ENCODE results near the gene GPC5.

GPC5 gene

DNA sequence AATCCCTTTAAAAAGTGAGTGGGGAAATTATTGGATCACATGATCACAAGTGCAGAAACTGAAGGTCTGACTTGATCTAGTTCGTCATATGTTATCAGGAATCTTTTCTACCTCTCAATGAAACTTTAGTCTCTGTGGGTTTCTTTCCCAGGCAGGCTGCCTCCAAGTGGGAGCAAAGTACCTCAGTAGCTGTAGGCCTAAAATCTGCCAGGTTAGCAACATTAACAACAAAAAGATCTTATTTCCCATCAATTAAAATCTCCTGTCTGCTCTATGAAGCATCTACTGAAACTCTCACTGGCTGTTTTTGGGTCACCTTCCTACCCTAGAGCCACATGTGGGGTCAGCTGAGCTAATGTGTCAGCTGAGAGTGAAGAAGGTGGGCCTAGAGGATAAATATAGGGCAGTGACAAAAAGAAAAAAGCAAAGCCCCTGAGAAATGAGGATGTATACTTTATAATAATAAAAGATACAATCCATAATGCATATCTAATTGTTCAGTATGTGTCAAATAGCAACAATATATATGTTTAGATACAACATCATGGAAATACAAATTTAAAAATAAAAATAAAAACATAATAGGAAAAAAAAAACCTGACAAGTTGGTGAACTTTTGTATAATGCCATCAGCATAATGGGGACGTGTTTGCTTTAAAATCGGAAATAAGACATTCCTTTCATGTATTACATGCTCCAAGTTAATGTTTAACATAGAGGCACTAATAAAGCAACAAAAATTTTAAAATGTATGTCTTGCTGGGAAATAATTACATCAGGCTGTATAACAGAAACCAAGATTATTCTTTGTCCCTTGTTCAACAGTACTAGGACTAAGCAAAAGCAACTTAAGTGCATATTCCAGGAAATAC is 141.1 kb downstream of the GPC5 start:
- no peak for DNase-seq (ENCODE audit: low read depth)

DNA sequence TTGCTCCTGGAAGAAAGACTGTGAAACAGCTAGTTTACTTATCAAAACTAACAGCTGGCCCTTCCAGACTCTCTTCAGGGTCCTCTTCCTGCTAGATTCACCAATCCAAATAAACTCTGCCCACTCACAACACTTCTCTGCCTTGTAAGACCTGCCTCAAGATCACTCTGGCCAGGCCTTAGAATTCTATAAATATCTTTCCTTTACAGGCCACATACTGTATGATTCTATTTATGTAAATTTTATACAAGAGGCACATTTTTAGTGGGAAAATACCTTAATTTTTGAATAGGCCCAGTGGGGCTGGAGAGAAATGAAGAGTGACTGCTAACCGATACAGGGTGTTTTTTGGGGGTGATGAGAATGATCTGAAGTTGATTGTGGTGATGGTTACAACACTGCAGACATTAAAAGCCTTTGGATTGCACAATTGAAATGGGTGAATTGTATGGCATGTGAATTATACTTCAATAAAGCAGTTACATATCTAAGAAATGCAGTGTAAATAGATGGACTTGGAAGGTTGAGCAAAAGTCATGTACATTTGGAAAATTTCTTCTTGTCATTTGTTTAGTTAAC is 141.8 kb downstream of the GPC5 start:
- no peak for DNase-seq (ENCODE audit: low read depth)

DNA sequence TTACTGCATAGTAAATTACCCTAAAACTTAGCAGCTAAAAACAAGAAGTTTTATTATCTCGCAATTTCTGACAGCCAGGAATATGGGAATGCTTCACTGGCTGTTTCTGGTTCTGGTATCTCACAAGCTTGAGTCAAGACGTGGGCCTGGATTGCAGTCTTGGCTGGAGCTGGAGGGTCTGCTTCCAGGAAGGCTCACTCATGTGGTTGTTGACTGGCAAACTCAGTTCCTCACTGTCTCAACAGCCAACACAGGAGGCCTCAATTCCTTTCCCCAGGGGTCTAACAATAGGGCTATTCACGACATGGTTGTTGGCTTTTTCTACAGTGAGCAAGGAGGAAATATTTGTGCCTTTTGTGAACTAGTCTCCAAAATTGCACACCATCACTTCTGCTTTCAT is 146.3 kb downstream of the GPC5 start:
- no peak for DNase-seq (ENCODE audit: low read depth)

DNA sequence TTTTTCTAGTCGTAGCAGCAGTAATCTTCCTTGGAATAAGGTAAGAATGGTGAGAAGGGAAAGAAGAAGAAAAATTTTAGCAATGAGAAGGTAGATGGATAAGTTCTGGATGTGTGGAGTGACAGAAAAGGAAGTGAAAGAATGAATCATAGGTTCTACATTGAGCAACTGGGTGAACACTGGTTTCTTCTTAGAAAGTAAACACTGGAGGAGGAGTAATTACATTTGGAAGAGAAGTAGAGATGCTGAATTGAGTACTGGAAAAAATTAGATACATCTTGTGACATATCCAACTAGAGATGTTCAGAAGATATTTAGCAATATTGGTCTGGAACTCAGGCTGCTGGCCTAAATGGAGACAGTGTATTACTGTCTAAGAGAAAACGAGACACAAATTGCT is 148.5 kb downstream of the GPC5 start:
- DNase-seq (ENCODE audit: low read depth), result no peak

DNA sequence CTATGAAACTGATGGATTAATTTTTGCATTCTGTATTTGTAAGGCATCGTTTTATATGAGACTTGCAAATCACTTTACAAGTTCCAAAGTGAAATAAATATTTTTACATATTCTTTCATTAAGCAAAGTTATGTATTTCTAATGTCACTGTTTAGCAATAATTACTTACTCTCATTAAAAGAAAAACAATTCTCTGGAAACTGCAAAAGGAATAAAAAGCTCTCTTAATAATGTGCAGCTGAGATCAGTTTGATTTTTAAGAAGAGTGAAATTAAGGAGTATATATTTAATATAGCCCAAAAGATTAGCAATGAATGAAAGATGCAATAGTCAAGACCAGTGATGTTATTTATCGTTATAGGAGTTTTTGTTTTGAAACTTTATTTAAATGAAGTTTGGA is 155.2 kb downstream of the GPC5 start:
- DNase-seq (ENCODE audit: low read depth), result no peak

DNA sequence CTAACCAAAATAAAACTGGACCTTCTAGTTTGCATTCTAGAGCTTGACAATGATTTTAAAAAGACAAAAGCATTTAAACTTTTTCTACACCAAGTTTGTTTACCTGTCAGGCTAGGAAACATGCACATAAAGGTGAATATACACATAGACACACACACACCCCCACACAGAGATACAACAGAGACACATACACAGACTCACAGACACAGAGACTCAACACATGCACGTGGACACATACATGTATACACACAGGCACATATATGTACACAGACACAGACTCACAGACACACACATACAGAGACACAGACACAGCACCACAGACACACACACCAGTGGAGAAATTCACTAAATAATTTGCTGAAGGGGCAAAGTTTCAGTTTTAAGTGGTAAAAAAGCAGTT is 155.7 kb downstream of the GPC5 start:
- no peak for DNase-seq (ENCODE audit: low read depth)

DNA sequence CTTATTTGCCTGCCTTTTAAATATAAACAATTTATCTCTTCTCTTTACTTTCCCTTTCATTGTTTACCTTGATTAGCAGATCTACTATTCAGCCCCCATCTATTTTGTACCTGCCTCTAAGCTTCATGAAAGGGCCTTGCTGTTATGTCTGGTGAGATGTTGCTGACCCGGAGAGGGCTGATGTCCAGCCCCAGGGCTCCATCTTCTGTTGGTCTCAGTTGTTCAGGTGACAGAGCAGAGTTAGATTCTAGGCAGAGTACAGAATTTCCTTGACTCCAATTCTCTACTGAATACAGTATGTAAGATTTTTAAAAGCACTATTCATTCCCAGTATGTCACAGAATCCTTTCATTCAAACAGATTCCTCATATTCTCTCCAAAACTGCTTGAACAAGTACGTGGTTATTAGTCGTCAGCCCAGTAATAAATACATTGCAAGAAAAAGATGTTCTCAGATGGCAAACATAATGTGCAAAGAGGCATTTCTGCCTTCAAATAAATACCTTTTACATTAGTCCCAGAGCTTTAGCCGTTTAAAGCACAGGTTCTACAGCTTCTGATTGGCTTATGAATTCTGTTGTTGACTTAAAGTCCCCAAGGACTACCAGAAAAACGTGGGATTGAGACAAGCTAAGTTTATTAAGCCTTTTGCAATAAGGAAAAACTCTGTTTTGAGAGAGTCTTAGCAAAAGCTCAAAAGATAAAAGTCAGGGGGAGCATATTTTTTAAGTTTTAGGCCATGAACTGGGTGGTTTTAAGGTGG is 159.1 kb downstream of the GPC5 start:
- peak; percentile 14 for DNase-seq (ENCODE audit: low read depth)

DNA sequence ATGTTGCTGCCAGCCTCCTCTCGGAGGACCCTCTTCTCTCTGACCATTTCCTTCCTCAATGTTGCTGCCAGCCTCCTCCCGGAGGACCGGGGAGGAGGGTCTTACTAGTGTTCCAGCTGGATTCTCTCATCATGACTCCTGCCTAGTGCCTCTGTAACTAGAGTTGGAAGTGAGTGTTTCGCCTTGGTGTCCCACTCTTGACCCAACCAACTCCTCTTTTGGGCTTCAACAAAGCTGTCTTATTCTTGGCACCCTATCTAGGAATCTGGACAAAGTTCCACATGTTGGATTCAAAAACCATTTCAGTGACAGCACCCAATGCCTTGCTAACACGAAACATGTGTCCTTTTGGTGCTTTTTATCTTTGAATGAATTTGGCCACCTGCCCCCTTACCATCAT is 165.4 kb downstream of the GPC5 start:
- DNase-seq (ENCODE audit: low read depth), result no peak

DNA sequence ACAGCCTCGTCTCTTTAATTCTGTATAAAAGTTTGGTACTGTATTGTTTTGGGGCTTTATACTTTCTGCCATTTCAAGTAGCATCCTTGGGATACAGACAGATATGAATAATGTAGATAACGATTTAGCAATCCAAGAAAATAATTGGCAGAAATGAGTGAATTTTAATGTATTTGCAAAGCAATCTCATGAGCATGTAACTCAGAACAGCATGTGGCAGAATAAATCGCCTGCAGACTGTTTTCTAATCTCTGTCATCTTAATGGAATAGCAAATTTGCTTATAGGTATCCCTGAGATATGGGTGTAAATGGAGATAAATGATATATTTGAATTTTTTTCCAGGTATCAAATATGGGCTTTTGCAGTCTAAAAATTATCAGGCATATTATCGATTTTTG is 166.0 kb downstream of the GPC5 start:
- no peak for DNase-seq (ENCODE audit: low read depth)

DNA sequence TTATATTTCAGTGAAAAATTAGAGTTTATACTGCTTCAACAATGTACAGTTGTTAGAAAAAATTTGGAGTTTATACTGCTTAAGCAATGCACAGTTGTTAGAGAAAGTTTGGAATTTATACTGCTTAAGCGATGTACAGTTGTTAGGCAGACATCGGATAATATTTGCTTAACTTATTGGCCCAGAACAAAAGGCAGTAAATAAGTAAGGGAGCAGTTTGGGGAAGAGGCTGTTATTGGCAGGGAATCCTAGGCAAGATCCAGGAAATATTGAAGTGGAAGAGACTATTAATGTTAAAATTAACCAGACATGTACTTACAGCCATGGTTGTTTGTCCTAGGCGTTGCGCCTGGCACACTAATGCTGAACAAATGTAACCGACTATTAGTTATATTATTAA is 166.9 kb downstream of the GPC5 start:
- no peak for DNase-seq (ENCODE audit: low read depth)

DNA sequence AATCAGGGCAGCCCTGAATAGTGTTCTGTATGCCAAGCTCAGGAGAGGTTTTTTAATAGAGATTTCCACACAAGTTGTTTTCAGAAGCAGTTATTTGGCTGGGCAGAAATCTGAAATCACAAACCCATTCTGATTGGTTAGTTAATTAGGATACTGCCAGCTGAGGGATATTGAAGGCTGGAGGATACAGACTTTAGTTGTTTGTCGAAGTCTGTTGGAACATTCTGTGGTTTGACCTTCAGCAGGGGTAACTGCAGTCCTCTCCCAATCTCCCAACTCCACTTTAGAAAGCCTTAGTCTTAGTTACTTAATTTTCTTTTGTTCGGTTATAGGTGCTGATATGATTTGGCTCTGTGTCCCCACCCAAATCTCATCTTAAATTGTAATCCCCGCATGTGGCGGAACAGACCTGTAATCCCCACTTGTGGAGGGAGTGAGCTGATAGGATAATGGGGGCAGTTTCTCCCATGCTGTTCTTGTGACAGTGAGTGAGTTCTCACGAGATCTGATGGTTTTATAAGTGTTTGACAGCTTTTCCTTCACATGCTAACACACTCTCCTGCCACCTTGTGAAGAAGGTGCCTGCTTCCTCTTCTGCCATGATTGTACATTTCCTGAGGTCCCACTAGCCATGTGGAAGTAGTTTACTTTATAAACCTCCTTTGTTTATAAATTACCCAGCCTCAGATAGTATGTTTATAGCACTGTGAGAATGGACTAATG is 169.2 kb downstream of the GPC5 start:
- no peak for DNase-seq (ENCODE audit: low read depth)

DNA sequence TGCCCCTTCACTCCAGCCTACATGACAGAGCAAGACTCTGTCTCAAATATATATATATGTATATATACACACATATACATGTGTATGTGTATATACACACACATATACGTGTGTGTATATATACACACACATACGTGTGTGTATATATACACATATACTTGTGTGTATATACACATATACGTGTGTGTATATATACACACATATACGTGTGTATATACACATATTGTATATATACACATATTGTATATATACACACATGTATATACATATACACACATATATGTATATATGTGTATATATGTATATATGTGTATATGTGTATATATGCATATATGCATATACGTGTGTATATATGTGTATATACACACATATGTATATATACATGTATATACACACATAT is 173.3 kb downstream of the GPC5 start:
- DNase-seq (ENCODE audit: low read depth), result no peak

DNA sequence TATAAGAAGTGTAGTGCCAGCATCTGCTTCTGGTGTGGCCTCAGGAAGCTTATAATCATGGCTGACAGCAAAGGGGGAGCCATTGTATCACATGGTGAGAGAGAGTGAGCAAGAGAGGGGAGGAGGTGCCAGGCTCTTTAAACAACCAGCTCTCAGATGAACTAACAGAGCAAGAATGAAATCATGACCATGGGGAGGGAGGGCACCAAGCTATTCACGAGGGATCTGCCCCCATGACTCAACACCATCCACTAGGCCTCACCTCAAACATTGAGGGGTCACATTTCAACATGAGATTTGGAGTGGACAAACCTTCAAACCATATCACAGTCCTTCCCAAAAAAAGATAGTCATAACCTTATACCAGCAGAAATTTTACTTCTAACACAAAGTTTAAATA is 174.0 kb downstream of the GPC5 start:
- DNase-seq (ENCODE audit: low read depth), result no peak

DNA sequence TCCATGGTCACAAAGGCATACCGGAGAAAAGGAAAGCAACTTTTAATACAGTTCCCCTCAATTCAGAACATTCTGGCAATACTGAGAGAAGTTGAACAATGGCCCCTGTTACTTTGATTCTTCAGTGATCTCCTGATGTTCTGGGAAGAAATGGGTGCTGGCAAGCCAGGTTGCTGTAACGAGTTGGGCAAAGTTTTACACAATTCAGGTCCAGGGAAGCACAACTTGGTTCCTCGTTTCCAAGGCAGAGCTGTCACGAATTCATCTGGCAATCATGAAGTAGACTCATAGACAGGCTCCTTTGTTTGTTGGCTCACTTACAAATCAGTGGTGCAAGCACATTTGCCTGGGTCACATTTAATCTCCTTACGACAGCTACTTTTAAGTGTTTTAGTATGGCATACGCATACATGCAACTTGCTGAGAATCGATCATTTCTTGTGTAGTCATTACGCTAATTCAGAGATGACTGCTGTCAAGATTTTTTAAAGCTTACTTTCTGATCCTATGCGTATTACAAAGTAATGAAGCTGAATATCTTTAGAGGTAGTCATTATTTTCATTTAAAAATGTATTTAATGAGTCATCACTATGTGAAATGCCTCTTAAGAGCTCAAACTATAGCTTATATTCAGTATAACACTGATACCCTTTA is 174.7 kb downstream of the GPC5 start:
- DNase-seq (ENCODE audit: low read depth), result no peak

DNA sequence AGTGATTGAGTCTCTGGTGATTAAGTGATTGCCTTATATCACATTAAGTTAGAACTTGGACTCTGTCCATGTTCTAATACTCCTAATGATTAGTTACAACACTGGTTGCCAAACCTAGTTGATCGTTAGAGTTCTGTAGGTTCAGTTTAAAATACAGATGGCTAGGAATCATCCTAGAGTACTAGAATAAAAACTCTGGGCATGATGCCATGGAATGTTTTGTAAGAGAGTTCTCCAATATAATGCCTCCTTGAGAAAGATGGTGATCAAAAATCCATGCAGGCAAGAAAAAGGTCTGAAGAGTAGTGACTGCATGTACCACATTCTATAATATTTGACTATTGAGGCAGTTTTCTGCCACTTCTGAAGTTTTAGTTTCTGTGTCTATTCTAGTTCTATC is 176.3 kb downstream of the GPC5 start:
- DNase-seq (ENCODE audit: low read depth), result no peak

DNA sequence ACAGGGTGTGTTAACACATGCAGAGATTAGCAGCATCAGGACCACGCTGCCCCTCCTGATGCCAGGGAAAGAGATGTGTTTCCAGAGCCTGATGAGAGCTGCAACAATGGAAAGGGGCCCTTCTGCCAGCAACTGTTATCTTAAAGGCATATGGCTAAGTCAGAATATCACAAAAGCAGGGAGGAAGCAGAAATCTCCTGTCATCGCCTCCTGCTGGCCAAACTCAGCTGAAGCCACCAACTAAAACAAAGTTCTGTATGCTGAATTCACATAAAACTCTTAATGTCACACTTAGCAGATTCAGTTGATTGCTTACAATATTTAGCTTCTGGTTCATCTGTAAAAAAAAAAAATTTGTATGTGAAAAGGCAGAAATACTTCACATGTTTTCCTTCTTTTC is 178.2 kb downstream of the GPC5 start:
- DNase-seq (ENCODE audit: low read depth), result no peak

DNA sequence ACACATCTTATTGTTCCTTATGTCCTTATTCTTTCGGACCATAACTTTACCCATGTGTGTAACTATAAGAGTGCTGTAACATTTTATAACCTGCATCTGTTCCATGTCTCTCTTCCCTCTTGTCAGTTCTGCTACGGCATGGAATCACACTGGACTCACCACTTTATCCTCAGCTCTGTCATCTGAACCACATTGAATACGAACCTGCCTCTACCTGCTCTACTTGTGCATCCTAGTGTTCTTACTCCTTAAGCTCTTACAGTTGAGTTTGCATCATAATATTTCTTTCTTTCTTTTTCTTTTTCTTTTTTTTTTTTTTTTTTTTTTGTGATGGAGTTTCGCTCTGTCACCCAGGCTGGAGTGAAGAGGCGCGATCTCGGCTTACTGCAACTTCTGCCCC is 180.9 kb downstream of the GPC5 start:
- DNase-seq (ENCODE audit: low read depth), result no peak

DNA sequence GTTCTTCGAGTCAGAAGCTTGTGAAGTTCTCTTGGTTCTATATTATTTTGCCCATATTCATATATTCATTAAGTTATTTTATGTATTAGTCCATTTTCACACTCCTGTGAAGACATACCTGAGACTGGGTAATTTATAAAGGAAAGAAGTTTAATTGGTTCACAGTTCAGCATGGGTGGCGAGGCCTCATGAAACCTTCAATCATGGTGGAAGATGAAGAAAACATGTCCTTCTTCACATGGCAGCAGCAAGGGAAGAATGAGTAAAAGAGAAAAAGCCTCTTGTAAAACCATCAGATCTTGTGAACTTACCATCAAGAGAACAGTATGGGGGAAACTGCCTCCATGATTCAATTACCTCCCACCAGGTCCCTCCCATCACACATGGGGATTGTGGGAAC is 182.3 kb downstream of the GPC5 start:
- DNase-seq (ENCODE audit: low read depth), result no peak

DNA sequence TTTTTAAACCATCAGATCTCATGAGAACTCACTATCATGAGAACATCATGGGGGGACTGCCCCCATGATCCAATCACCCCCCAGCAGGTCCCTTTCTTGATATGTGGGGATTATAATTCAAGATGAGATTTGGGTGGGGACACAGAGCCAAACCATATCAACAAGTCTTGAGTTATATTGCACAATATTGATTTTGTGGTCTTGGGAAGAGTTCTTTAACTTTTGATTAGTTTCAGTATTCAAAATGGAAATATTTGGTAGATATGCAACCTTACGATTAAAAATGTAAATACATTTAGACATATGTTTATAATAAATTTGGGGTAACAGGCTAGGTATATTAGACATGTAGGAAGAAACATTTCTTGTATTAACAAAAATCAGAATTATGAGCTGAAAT is 188.2 kb downstream of the GPC5 start:
- DNase-seq (ENCODE audit: low read depth), result no peak

DNA sequence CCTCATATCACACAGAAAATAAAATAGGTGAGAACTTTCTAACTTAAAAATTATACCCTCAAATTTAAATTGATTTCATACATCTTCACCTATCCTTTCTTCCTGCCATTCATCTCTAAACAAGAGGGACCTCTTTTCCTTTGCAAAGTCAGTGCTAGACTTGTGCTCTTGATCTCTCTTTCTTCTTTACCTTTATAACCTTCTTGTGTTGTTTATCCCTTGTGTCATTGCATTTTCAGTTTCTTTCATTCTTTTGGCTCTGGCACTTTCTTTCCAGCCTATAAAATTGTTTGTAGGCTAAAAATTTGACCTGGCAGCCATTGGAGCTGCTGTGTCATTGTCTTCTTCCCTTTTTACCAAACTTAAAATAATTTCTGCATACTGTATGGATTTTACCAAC is 190.1 kb downstream of the GPC5 start:
- no peak for DNase-seq (ENCODE audit: low read depth)

DNA sequence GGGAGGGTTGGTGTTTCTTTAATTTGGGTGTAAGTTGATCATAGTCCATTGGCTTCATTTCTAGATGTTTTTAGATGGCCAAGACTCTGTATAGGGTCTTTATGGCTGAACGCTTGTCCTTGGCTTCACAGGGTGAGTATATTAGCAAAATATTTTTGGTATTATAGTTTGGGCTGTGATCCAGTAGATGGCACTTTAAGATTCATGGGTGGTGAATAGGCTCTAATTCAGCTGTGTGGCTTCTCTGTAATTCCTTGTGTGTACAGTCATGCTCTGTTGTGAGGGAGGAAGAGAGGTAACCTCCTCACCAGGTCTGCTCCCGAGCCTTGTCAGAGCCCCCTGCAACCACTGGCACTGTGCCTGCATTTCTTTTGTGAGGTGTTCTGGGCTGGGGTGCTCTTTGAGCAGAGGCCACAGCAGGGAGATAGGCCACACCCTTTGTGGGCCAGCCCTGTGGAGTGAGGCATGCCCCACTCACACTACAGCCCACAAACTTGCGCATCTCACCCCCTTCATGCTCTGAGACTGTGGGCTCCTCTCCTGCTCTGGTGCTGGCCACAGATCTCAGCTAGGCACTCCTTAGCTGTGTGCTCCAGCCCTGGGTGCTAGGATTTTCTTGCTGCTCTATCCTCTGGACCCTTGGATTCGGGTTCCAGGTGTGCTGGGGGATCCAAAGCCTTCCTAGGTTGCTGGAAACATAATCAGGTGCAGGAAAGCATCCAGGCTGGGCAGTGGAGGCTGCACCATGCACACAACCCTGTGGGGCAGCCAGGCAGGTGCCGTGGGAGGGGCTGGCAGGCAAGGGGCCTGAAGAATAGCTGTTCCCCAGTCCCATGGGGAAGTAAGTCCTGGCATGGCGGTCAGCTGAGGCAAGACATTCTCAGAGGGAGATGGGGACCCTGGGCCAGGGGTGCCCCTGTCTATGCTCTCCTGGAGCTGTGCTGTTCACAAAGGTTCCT is 193.9 kb downstream of the GPC5 start:
- DNase-seq (ENCODE audit: low read depth), result no peak

Data from fibroblast of the conjunctiva (primary cell).